Astrocyte (in vitro differentiated cells and primary cell): ENCODE results near the gene LCN2.

Experiments
- EZH2 ChIP-seq: IDR thresholded peaks from 2 replicates; pipeline ENCODE4 v1.6.1; 2012; ENCODE audit warnings: mild to moderate bottlenecking, low read length, inconsistent platforms; ENCODE audit not compliant: insufficient read depth
- TF ChIP-seq, protein P1 (sequence below): IDR thresholded peaks from 2 replicates; pipeline ENCODE4 v1.5.1; 2011; ENCODE audit warnings: low read depth, mild to moderate bottlenecking, inconsistent platforms, low read length, moderate library complexity; ENCODE audit not compliant: insufficient read depth

DNA sequence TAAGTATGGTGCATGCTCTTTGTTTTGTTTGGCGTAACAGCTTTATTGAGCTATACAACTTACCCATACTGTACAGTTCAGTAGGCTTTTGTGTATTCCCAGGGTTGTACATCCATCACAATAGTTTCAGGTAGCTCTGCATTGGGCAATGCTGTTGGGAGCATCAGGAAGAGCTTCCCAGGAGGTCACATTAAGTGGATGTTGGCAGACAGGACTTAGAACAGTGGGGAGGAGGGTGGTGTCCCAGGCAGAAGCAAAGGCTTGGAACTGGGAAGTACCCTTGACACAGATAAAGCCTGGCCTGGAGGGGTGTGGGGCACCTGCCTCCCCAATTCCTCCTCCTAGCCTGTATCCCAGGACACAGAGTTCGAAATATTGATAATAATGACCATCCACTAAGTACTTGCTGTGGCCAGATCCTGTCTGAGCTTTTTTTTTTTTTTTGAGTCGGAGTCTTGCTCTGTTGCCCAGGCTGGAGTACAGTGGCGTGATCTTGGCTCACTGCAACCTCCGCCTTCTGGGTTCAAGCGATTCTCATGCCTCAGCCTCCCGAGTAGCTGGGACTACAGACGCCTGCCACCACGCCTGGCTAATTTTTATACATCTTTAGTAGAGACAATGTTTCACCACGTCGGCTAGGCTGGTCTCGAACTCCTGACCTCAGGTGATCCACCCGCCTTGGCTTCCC lies 12.1 kb downstream of the LCN2 start:
- TF ChIP-seq, protein P1, sequence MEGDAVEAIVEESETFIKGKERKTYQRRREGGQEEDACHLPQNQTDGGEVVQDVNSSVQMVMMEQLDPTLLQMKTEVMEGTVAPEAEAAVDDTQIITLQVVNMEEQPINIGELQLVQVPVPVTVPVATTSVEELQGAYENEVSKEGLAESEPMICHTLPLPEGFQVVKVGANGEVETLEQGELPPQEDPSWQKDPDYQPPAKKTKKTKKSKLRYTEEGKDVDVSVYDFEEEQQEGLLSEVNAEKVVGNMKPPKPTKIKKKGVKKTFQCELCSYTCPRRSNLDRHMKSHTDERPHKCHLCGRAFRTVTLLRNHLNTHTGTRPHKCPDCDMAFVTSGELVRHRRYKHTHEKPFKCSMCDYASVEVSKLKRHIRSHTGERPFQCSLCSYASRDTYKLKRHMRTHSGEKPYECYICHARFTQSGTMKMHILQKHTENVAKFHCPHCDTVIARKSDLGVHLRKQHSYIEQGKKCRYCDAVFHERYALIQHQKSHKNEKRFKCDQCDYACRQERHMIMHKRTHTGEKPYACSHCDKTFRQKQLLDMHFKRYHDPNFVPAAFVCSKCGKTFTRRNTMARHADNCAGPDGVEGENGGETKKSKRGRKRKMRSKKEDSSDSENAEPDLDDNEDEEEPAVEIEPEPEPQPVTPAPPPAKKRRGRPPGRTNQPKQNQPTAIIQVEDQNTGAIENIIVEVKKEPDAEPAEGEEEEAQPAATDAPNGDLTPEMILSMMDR = no peak
- no peak for TF ChIP-seq EZH2
